Measurements from ENCODE around the gene CADPS.

CADPS gene

DNA sequence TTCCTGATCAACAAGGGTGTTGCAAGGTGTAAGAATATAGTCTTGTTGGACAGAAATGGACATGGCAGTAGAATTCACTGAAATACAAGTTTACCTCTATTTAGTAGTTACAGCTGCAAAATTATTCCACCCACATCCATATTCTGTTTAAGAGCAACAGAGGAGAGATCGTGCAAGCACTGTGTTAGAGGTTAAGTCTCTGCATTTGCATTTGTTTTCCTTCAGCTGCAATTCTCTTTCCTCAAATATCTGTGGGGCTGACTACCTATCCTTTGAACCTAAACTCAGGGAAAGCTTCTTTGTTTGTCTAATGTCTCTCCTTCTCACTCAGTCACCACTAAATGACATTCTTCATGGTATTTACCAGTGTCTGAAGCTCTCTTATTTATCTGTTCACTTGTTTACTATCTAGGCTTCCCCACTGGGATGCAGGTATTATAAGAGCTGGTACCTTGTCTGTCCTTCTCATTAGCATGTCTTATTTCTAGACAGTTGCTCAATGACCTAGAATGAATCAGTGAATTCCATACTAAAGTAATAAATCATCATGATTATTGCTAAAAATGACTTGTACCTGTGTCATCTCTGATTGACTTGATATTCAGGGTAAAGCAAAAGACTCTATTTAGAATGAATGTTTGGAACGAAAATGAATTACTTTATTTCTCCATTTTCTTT lies 326.5 kb downstream of the CADPS start:
- no peak for DNase-seq

DNA sequence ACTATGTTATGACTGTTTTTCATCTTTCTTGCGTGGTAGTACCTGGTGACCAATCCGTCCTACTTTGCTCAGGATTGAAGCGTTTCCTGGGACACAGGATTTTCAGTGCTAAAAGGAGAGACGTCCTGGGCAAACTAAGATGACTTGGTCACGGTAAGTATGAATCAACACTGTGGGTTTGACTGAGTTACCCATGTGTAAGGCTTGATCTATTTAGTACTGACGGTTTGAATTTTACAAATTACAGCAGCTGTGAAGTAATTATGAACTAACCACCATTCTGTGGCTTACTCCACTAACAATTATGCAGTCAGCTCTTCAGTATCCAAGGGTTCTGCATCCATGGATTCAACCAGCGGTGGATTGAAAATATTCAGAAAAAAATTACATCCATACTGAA lies 328.9 kb downstream of the CADPS start:
- DNase-seq = no peak

DNA sequence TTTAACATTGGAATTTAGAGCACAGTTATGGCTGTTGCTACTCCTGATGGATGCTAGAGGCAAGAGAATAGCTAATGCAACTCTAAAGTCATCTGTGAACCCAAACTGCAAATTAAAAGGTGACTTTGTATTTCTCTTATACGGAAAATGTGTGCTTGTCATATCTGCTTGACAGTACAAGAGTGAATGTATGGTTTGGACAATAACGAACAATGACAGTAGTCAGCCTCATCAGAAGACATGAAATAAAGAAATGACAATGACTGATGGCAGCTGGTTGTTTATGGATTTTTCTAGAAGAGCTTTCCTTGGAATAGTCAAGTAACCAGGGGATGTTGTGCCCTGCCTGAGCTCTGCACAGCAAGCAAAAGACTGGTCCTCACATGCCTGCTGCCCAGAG lies 333.0 kb downstream of the CADPS start:
- DNase-seq = no peak

DNA sequence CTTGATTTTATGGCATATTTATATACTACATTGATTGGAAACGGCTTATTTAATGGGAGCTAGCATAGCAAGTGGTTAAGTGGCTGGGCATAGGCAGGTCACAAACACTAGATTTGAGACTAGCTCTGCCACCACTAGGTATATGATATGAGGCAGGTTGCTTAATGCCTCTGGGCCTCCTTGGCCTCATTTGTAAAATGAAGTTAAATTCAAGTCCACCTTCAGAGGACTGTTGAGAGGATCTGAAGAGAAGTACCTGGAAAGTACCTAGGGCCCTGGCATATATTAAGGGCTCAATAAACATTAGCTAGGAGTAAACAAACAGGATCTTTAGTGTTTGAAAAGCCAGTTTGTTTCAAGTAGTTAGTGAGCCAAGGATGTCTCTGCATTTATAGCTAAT lies 335.5 kb downstream of the CADPS start:
- DNase-seq = no peak

- no peak for DNase-seq
These were observed 336.4 kb downstream of the CADPS start for GRCh38 chr3:62538691-62539356.

- no peak for DNase-seq
These were observed 340.9 kb downstream of the CADPS start for GRCh38 chr3:62534326-62534725.

GRCh38 chr3:62532796-62533195 lies 342.4 kb downstream of the CADPS start:
- no peak for DNase-seq

DNA sequence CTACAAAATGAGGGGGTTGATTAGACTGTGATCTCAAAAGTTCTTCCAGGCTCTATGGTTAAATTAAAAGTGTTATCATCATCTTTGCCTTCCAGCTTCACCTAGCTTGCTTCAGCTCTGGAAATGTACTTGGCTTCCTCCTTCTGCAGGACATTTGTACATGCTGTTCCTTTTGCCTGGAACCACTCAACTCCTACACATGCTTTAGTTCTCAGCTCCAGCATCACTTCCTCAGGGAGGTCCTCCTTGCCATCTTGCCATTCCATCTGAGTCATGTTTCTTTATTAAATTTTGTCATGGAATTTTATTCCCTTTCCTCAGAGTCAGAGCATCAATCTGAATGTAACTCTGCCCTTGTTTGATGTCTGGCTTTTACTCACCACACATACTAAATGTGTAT lies 343.2 kb downstream of the CADPS start:
- no peak for DNase-seq

DNA sequence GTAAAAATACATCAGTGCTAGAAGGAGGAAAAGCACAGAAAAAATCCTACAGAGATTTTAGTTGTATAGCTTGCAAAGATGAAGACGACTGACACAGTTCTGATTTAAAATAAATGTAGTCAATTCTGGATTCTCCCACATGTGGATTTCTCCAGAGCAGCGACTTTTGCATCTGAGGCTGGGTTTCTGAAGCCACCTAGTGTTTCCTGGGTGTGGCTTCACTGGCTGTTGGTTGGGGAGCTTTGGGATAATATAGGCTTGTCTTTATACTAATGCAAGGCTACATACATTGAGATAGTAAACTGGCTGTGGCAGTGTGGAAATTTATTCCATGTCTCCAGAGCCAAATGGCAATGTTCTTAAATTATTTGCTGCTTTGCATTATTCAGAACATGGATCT lies 343.7 kb downstream of the CADPS start:
- no peak for DNase-seq

DNA sequence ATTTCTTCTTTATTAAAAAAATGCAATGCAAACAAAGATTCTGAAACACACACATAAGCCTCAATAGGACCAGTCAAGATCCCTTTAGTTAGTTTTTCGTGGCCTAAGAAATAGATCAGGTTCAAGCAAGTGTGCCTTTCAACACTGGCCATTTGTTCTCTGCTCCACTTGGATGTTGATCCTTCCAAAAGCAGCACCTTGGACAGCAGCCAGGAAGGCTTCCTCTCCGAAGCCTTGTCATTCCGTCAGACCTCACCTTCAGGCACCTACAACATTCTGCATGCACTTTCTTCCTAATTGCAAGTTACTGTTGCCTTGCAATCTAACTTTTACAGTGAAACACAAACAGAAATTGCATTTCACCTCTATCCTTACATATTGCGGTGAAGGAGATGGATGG lies 346.0 kb downstream of the CADPS start:
- no peak for DNase-seq

- DNase-seq = no peak
These were observed 347.7 kb downstream of the CADPS start for GRCh38 chr3:62527474-62527873.

- DNase-seq = no peak
These were observed 349.9 kb downstream of the CADPS start for GRCh38 chr3:62525281-62525680.

- no peak for DNase-seq
These were observed 351.5 kb downstream of the CADPS start for GRCh38 chr3:62523672-62524071.

DNA sequence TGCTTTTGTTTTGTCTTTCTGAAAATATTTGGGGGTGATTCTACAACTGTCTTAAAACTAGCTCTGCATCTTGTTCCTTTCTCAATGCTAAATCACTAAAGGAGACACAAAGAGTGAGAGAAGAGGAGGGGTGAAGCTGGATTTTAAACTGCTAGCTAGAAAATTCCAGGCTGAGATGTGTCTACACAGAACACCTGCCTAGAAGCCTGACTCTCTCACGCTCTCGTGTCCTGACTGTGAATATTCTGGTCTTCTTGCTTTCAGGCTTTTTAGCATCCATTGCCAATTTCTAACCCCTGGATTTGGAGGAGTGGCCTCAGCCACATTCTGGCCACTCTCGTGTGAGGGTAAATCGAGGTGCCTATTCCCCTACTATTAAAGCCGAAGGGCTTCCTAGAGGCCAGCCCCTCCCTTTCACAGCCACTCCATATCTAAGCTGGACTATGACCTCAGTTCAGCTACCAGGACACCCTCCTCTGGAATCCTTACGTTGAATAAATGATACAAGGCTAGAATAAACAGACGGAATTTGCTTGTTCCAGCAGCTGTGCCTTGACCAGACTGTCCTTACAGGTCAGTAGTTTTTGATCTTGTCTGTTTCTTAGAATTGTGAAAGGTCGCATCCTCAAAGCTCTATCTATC lies 353.6 kb downstream of the CADPS start:
- DNase-seq = no peak

- DNase-seq = no peak
These were observed 371.7 kb downstream of the CADPS start for GRCh38 chr3:62503516-62503915.

DNA sequence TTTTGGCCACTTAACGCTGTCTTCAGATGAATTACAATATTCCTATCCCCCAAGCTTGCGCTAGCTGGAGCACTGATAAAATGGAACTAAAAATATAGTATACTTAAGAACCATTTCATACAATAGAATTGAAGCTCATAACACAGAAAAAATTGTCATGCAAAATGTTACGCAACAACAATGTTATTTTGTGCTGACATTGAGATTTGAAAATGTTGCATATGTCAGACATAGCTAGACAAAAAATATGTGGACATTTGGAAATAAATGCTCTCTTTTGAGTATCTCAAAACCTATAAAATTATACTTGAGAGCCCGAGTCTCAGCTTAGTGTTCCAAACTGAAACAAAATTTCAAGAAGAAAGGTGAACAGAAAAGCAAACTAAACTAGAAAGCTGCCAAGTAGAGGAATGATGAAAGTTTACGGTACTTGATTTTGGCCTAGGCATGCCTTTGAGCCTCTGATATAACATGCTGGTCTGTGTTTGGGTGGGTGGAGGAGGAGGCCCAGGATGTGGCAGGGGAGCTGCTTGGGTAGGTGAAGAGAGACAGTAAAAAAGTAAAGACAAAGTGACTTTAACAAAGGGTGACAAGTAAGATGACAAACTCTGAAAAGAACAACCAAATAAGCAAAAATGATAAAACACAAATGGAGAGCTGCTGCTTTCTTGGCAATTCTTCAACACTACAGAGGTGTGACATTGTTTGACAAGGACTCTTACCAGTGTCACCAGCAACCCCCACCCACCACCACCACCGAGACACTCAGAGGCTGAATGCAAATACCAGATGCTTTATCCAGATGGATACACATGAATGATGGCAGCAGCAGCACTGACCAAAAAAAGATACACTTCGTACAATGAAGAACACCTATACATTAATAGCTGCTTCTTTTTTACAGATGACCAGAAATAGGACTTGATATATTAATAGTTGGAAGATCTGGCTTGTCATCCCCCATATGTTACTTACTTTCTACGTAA lies 372.6 kb downstream of the CADPS start:
- DNase-seq = no peak

GRCh38 chr3:62501289-62501668 lies 373.9 kb downstream of the CADPS start:
- no peak for DNase-seq

DNA sequence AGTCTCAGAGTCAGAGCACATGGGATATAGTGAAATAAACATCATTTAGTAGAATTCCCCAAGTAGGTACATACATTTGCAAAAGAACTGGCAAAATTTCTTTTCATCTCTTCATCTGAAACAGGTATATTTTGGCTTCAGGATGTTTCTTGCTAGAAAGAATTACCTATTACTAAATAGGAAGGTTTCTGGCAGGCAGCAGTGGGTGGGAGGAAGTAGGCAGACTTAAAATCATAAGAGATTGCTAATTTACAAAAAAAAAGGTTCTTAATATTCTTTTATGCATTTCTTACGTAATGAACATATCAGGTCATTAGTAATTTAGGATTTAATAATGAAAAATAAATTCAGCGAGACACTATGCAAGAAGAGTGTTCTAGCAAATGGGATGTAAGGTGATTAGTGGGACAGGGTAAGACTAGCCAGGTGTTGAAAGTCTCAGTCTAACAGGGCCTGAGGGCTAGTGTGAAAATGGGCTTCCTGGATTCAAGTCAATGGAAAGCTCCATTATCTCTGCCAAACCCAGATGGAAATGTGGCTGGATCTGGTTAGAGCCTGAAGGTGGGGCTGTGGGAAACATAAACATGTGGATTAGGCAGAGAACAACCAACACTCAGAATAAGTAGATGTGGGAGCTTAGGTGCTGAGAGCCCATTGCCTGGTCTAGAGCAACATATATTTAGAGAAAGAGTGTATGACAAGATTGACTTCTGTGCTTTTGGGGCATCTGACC lies 374.5 kb downstream of the CADPS start:
- no peak for DNase-seq

DNA sequence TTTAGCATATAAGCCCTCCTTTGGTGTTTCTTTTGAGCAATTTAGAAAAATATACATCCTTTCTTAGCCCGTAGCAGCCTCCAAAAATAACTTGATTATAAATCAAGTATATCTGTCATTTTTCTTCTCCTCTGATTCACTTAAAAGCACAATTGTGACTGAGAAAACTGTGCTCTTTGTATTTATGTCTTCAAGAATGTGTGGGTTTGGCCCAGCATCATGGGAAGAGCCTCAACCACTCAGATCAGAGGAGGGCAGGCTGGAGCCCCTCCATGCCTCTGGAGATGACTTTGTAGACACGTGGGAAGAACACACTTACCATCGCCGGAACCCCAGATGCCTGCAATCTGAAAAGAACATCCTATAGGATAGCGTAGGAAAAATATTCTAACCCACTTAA lies 378.1 kb downstream of the CADPS start:
- no peak for DNase-seq

DNA sequence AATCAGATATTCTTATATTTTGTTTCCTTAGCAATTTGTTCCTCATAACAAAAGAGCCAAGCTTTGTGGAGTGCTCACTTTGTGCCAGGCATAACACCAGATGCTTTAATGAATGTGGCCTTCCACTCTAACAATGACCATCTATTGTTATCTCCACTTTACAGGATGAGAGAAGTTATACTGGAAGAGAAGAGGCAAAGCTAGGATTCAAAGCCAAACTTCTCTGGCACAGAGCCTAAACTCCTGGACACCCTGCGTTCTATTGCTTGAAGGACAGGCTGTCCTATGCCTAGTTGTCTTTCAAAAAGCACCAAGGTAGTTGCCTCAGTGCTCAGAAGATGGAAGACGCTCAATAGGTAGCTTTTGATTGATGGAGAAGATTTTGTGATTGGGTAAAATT lies 378.7 kb downstream of the CADPS start:
- no peak for DNase-seq

- DNase-seq = no peak
These were observed 382.0 kb downstream of the CADPS start for GRCh38 chr3:62493109-62493801.

DNA sequence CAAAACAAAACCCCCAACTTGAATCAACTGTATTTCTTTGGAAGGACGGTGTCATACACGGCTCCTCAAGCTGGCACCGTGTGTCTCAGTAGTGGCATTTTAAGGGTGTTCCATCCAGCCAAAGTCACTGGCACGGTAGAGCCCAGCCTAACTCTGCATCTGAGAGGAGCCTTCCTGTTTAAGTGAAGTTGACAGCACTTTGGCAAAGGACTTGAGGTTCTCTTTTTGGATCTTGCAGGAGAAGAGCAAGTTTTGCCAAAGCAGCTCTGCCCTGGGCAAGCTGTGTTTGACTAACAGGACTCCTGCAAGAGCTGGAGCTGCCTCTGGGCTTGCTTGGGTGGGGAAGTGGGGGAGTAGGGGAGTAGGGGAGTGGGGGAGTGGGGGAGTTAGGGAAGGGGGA lies 392.3 kb downstream of the CADPS start:
- DNase-seq = no peak

All from DMS153 (cell line).